ENCODE data around the gene GAB4.

GAB4 gene

GRCh38 chr22:16975155-16975885 lies 32.7 kb downstream of the GAB4 start:
- DNase-seq, result no peak

- no peak for DNase-seq
These were observed 33.5 kb downstream of the GAB4 start for GRCh38 chr22:16974298-16975084.

- DNase-seq, result no peak
These were observed 34.3 kb downstream of the GAB4 start for GRCh38 chr22:16973591-16974297.

- DNase-seq, result no peak
These were observed 35.7 kb downstream of the GAB4 start for GRCh38 chr22:16972311-16972710.

GRCh38 chr22:16970446-16970845 lies 37.6 kb downstream of the GAB4 start:
- DNase-seq, result no peak

GRCh38 chr22:16969508-16970327 lies 38.3 kb downstream of the GAB4 start:
- no peak for DNase-seq

GRCh38 chr22:16968218-16968595 lies 39.8 kb downstream of the GAB4 start:
- no peak for DNase-seq

GRCh38 chr22:16967453-16968217 lies 40.4 kb downstream of the GAB4 start:
- no peak for DNase-seq

- DNase-seq, result no peak
These were observed 41.8 kb downstream of the GAB4 start for GRCh38 chr22:16966251-16966650.

- DNase-seq, result no peak
These were observed 42.5 kb downstream of the GAB4 start for GRCh38 chr22:16965560-16965959.

GRCh38 chr22:16965083-16965482 lies 42.9 kb downstream of the GAB4 start:
- DNase-seq, result no peak

- no peak for DNase-seq
These were observed 43.7 kb downstream of the GAB4 start for GRCh38 chr22:16964366-16964765.

GRCh38 chr22:16963189-16963945 lies 44.7 kb downstream of the GAB4 start:
- no peak for DNase-seq

GRCh38 chr22:16962501-16962900 lies 45.5 kb downstream of the GAB4 start:
- no peak for DNase-seq

GRCh38 chr22:16961477-16962186 lies 46.4 kb downstream of the GAB4 start:
- DNase-seq, result no peak

- no peak for DNase-seq
These were observed 47.2 kb downstream of the GAB4 start for GRCh38 chr22:16960884-16961249.

- DNase-seq, result no peak
These were observed 47.7 kb downstream of the GAB4 start for GRCh38 chr22:16960220-16960883.

- no peak for DNase-seq
These were observed 48.6 kb downstream of the GAB4 start for GRCh38 chr22:16959345-16959930.

- DNase-seq, result no peak
These were observed 49.5 kb downstream of the GAB4 start for GRCh38 chr22:16958475-16958874.

- DNase-seq, result no peak
These were observed 50.2 kb downstream of the GAB4 start for GRCh38 chr22:16957781-16958180.

Measured in 8988T (cell line).